ENCODE data around the gene MAP3K10.

DNA sequence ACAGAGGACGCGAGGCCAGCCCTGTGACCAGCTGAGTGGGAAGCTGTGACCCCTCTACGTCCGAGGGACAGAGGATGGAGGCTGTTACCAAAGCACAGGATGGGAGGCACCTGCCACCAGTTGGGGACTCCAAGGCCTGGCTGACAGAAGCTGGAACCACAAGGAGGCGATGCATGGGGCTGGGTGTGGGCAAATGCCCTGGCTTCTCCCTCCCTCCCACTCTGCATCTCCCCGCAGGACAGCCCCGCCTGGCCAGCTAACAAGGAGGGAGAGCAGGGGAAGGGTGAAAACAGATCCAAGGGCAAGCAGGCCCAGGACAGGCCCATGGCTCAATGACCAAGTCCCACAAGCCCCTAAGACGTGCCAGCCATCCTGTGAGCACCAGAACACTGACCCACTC, 65.3 kb downstream of the MAP3K10 start:
- TF ChIP-seq GATA2 (IDR thresholded peaks at IDR 0.05; ENCODE audit: low read depth, low read length) (no peak), GATA3 (IDR thresholded peaks at IDR 0.05; ENCODE audit: low read depth, low read length) (no peak)
